NCI-H2171 treated with DMSO at 0.1 percent for 48 hours (cell line): Measurements from ENCODE around the gene CUTA.
"Not testable (repeated sequence)": the region's sequence is repeated elsewhere in the genome, so short reads cannot be mapped to it uniquely, and the experiment has no call there.

Experiments
- DNase-seq: peaks from one replicate; lab custom pipeline; 2025; lab: John Stamatoyannopoulos, UW

The CUTA gene

GRCh38 chr6:33367715-33368025 is 50.2 kb downstream of the CUTA start:
- not testable (repeated sequence) for DNase-seq

- DNase-seq = no peak
Measured at GRCh38 chr6:33367009-33367714, 50.7 kb downstream of the CUTA start.
